HL-60 (cell line): Measurements from ENCODE around the gene TNF.

ENCODE experiments used
- GABPA ChIP-seq: IDR thresholded peaks from 2 replicates; pipeline ENCODE4 v1.6.1; 2012; ENCODE audit warnings: low read depth
- POLR2AphosphoS5 ChIP-seq: IDR thresholded peaks from 2 replicates; pipeline ENCODE4 v1.6.1; 2012; ENCODE audit warnings: low read depth
- SPI1 ChIP-seq: IDR thresholded peaks from 2 replicates; pipeline ENCODE4 v1.6.1; 2012; ENCODE audit warnings: low read depth, mild to moderate bottlenecking, borderline replicate concordance
- TF ChIP-seq, protein P1 (sequence below): IDR thresholded peaks from 2 replicates; pipeline ENCODE4 v1.6.1; 2012; ENCODE audit warnings: low read depth; ENCODE audit not compliant: insufficient replicate concordance
- TF ChIP-seq, protein P2 (sequence below): IDR thresholded peaks from one replicate; pipeline ENCODE4 v1.5.1; 2011; ENCODE audit warnings: low read length, control low read depth, inconsistent platforms; ENCODE audit not compliant: insufficient read depth

DNA sequence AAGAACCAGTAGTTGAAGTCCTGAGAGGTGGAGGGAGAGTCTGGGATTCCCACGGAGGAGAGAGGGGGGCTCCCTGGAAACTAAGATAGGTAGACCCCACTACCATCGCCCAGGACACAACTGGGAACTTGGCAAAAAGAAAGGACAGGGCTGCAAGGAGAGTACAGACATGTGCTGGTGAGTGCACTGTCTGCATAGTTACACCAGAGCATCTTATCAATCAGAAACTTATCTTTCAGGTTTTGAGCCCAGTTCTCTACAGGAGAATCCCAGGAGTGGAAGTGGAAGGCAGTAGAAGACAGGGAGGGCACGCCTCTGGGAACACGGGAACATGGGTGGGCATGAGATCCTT lies 15.8 kb upstream of the TNF start:
- TF ChIP-seq, protein P1, sequence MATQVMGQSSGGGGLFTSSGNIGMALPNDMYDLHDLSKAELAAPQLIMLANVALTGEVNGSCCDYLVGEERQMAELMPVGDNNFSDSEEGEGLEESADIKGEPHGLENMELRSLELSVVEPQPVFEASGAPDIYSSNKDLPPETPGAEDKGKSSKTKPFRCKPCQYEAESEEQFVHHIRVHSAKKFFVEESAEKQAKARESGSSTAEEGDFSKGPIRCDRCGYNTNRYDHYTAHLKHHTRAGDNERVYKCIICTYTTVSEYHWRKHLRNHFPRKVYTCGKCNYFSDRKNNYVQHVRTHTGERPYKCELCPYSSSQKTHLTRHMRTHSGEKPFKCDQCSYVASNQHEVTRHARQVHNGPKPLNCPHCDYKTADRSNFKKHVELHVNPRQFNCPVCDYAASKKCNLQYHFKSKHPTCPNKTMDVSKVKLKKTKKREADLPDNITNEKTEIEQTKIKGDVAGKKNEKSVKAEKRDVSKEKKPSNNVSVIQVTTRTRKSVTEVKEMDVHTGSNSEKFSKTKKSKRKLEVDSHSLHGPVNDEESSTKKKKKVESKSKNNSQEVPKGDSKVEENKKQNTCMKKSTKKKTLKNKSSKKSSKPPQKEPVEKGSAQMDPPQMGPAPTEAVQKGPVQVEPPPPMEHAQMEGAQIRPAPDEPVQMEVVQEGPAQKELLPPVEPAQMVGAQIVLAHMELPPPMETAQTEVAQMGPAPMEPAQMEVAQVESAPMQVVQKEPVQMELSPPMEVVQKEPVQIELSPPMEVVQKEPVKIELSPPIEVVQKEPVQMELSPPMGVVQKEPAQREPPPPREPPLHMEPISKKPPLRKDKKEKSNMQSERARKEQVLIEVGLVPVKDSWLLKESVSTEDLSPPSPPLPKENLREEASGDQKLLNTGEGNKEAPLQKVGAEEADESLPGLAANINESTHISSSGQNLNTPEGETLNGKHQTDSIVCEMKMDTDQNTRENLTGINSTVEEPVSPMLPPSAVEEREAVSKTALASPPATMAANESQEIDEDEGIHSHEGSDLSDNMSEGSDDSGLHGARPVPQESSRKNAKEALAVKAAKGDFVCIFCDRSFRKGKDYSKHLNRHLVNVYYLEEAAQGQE = no peak
- TF ChIP-seq, protein P2, sequence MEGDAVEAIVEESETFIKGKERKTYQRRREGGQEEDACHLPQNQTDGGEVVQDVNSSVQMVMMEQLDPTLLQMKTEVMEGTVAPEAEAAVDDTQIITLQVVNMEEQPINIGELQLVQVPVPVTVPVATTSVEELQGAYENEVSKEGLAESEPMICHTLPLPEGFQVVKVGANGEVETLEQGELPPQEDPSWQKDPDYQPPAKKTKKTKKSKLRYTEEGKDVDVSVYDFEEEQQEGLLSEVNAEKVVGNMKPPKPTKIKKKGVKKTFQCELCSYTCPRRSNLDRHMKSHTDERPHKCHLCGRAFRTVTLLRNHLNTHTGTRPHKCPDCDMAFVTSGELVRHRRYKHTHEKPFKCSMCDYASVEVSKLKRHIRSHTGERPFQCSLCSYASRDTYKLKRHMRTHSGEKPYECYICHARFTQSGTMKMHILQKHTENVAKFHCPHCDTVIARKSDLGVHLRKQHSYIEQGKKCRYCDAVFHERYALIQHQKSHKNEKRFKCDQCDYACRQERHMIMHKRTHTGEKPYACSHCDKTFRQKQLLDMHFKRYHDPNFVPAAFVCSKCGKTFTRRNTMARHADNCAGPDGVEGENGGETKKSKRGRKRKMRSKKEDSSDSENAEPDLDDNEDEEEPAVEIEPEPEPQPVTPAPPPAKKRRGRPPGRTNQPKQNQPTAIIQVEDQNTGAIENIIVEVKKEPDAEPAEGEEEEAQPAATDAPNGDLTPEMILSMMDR = no peak
- no peak for TF ChIP-seq POLR2AphosphoS5
- TF ChIP-seq GABPA = no peak
- no peak for TF ChIP-seq SPI1
